ENCODE results near the gene TMUB1.

TMUB1 gene

DNA sequence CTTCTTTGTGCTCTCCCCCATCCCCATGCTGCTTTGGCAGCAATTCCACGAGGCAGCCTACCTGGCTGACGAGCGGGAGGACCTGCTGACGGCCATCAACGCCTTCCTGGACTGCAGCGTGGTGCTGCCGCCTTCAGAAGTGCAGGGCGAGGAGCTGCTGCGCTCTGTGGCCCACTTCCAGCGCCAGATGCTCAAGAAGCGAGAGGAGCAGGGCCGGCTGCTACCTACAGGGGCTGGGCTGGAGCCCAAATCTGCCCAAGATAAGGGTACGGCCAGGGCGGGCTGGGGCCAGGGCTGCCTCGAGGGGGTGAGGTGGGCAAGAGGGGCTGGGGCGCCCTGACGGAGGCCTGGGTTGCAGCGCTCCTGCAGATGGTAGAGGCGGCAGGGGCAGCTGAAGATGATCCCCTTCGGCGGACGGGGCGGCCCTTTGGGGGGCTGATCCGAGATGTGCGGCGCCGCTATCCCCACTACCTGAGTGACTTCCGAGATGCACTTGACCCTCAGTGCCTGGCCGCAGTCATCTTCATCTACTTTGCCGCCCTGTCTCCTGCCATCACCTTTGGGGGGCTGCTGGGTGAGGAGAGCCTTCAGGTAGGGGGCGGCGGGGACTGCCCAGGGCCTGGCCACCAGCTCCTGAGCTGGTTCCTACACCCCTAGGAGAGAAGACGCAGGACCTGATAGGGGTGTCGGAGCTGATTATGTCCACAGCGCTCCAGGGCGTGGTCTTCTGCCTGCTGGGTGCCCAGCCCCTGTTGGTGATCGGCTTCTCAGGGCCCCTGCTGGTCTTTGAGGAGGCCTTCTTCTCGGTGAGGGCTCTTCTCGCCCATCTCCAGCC, 12.0 kb downstream of the TMUB1 start:
- no peak for DNase-seq (ENCODE audit: low read depth in 4 of 4, low spot score in 1 of 4)

DNA sequence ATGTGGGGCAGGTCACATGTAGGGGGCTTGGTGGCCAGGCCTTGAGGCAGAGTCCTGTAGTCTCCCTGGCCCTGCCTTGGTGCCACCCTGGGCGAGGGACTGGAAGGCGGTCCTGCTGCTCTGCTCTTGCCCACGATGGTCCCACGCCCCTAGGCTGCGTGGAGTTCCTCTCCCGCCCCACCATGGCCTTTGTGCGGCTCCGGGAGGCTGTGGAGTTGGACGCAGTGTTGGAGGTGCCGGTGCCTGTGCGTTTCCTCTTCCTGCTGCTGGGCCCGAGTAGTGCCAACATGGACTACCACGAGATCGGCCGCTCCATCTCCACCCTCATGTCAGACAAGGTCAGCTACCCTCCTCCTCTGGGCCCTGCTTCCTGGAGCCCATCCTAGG, 12.7 kb downstream of the TMUB1 start:
- DNase-seq (ENCODE audit: low read depth in 4 of 4, low spot score in 1 of 4) = no peak

DNA sequence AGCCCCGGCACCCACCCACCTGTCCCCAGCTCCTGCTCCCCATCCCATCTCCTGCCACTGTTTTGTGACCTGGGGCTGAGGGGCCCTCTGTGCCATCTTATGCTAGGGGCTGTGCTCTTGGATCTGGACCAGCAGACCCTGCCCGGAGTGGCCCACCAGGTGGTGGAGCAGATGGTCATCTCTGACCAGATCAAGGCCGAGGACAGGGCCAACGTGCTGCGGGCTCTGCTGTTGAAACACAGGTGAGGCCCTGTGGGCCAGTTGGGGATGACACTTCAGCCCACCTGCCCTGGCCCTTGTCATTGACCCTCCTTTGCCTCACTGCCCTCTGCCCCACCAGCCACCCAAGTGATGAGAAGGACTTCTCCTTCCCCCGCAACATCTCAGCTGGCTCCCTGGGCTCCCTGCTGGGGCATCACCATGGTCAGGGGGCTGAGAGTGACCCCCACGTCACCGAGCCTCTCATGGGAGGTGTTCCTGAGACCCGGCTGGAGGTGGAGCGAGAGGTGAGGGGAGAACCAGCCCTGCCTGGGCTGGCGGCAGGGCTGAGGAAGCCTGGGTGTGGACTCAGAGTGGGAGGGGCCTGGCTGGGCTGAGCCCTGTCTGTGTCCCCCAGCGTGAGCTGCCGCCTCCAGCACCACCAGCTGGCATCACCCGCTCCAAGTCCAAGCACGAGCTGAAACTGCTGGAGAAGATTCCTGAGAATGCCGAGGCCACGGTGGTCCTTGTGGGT, 13.3 kb downstream of the TMUB1 start:
- no peak for DNase-seq (ENCODE audit: low read depth in 4 of 4, low spot score in 1 of 4)

- DNase-seq (ENCODE audit: low read depth in 4 of 4, low spot score in 1 of 4) = no peak
Measured at GRCh38 chr7:151068069-151068773, 15.1 kb downstream of the TMUB1 start.

DNA sequence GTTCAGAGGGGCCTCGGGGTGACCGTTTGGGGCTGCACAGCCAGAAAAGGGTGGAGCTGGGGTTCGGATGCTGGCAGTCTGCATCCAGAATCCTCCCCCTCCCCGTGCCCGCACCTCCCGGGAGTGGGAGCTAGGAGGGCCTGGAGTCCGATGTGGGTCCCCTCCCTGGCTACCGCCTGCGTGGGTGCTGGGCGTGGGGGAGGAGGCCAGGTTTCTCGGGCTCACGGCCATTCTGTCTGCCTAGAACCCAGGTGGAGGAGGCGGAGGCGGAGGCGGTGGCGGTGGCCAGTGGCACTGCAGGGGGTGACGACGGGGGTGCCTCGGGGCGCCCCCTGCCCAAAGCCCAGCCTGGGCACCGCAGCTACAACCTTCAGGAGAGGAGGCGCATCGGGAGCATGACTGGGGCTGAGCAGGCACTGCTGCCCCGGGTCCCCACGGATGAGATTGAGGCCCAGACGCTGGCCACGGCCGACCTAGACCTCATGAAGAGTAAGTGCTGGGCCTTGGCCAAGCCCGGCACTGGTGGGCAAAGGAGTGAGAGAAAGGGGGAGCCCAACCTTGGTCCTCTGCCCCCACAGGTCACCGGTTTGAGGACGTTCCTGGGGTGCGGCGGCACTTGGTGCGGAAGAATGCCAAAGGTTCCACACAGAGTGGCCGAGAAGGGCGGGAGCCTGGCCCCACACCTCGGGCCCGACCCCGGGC, 16.9 kb downstream of the TMUB1 start:
- no peak for DNase-seq (ENCODE audit: low read depth in 4 of 4, low spot score in 1 of 4)

GRCh38 chr7:151065516-151065915, 17.8 kb downstream of the TMUB1 start:
- no peak for DNase-seq (ENCODE audit: low read depth in 4 of 4, low spot score in 1 of 4)

DNA sequence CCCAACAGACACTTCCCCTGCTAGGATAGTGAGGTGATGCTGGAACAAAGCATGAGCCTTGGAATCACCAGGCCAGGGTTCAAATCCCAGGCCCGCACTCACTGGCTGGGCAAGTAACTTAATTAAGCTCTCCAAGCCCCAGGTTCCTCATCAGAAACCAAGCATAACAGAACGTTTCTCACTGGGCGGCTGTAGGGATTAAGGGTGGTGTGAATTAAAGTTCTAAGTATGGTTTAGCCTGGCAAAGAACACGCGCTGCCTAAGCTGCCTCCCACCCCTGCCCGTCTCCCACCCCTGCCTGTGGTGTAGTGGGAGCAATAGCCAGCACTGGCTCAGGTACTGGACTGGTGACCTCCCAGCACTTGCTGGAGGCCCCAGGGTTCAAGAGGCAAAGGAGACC, 18.3 kb downstream of the TMUB1 start:
- DNase-seq (ENCODE audit: low read depth in 4 of 4, low spot score in 1 of 4) = no peak

- DNase-seq (ENCODE audit: low read depth in 4 of 4, low spot score in 1 of 4) = no peak
Measured at GRCh38 chr7:151064454-151064853, 18.8 kb downstream of the TMUB1 start.

DNA sequence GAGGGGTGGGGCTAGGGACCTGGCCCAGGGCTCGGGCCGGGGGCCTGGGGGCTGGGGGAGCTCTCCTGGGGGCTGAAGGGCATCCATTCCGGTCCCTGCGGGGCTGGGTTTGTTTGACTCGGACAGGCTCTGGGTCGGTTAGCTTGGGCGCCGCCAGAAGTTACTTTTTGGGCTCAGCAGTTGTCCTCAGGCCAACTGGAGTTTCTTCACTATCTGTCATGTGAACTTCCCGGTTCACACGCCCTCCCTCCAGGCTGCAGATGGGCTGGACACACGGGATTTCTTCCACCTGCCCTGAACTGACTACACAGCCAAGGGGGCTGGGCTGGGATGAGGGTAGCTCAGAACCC, 20.1 kb downstream of the TMUB1 start:
- DNase-seq (ENCODE audit: low read depth in 4 of 4, low spot score in 1 of 4) = no peak

DNA sequence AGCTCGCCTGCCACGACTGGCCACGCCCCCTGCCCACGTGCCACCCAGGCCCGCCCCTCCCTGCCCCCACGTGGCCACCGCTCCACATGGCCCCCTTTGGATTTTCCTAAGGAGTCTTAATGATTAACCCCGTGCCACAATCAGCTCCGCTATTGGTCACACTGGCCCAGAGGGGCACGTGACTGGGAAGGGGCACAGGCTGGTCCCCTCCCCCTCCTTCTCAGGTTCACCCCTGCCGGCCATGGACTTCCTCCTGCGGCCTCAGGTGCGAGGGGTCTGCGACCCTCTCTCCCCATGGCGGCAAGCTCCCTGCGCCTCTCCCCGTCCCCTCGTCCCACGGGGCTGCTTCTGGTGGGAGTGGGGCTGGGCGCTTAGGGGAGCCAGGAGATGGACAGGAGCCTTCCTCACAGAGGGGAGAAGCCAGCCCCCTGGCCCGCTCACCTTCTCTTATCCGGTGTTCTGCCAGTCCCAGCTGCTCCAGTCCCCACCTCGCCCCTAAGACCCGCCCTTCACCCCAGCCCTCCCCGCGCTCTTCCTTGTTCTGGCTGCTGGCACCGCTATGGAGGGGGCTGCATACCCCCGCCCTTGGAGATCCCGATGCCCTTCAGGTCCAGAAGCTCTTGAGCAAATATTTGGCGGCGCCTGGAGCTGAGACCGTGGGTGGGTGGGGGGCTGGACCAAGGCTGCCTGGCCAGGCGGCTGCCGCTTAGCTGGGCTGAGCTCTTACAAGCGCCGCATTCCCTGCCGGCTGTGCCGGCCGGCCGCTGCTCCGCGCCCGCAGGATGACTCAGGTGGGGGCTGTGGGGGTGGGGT, 20.7 kb downstream of the TMUB1 start:
- no peak for DNase-seq (ENCODE audit: low read depth in 4 of 4, low spot score in 1 of 4)

GRCh38 chr7:151062111-151062398, 21.2 kb downstream of the TMUB1 start:
- DNase-seq (ENCODE audit: low read depth in 4 of 4, low spot score in 1 of 4) = no peak

GRCh38 chr7:151061213-151062110, 21.8 kb downstream of the TMUB1 start:
- DNase-seq (ENCODE audit: low read depth in 4 of 4, low spot score in 1 of 4) = no peak

GRCh38 chr7:151060416-151061212, 22.7 kb downstream of the TMUB1 start:
- no peak for DNase-seq (ENCODE audit: low read depth in 4 of 4, low spot score in 1 of 4)

DNA sequence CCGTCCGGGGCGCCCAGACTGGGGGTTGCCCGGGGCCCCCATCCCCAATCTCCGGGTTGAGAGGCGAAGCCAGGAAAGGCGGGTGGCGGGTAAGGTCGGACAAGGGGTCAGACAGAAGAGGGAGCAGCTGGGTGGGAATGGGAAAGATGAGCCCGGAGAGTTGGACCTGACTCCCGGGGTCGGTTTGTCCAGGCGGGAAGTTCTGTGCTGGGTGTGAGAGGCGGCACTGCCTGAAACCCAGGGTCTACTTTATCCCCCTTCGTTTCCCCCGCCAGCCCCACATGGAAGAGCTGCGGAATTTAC, 23.2 kb downstream of the TMUB1 start:
- DNase-seq (ENCODE audit: low read depth in 4 of 4, low spot score in 1 of 4) = no peak

- DNase-seq (ENCODE audit: low read depth in 4 of 4, low spot score in 1 of 4) = peak in 2 of 4 experiments; percentile 57 to 69
Measured at GRCh38 chr7:151059367-151060112, 23.8 kb downstream of the TMUB1 start, which contains the start of gene SLC4A2. Gene SLC4A2 (plus strand): TSS chr7:151059589. CDS start chr7:151061988, 2,399 bp downstream.

DNA sequence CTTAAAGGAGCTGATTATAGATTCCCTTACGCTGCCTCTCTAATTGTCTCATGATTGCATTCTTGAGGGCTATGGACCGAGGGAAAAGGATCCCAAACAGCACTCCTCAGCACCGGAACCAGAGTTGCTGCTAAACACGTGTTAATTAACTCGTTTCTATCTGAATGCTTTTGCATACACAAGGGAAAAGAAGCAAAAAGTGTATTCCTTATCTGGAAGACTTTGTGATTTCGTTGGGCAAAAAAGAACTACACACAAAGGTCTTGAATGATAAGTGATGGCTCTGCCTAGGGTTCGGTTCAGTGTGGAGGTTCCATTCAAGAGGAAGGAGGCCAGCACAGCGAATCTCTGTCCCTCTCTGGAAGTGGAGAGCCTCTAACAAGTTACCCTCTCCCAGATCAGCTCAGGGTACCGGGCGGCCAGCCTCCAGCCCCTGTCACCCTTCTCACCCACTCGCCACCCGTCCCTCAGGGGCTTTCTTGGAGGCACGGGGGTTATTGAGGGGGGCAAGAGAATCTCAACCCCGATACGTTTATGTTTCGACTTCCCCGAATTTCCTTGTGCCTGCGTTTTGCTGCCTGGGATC, 24.4 kb downstream of the TMUB1 start:
- no peak for DNase-seq (ENCODE audit: low read depth in 4 of 4, low spot score in 1 of 4)

DNA sequence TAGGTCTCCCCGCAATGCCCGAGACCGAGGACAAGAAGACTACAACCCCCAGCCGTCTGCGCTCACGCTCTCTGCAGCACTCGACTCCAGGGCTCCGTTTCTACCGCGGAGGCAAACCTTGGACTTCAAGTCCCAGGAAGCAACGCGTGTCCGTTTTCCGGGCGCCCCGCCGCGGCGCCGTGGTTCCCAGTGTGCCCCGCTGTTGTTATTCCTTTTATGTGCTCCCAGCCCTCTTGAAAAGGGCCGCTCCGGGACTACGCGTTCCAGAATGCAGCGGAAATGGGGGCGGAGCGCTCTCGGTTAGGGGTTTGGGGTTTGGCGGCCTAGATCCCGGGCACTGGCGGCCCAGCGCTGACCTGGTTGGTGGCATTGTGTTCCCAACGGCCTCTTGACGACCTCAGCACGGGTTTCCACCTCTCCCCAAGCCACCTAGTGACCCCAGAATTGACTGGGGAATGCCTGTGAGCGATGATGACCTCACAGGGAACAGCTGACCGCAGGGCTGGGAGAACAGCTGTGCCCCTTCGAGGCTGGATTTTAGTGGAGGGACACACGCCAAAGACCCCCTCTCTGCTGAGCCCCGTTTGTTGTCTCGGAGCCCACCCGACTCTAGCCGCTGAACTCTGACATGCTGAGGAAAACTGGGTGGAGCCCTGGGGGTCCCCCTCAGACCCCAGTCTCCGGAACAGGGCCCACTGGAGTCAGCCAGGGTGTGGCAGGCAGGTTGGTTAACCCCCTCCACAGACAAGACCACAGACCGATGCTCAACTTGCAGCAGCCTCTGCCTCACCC, 25.1 kb downstream of the TMUB1 start:
- peak; percentile 87 to 96 (median 92) for DNase-seq (ENCODE audit: low read depth in 4 of 4, low spot score in 1 of 4)

Data from stimulated activated CD4-positive, alpha-beta T cell treated with anti-CD3 and anti-CD28 coated beads, Interleukin-1b, Interleukin-23, amount 100 ng/mL, for 24 hours (primary cell).